ENCODE data around the gene NRXN3. TPM values are rescaled to one million over a fixed set of nuclear protein-coding genes. Genes with fewer than 3 reads are reported as not detected.

NRXN3 gene
- polyA plus RNA-seq, 1 donor (not counting 4 experiments of a cell fraction or from before 2014, with no cell fraction given): 0.89 TPM

DNA sequence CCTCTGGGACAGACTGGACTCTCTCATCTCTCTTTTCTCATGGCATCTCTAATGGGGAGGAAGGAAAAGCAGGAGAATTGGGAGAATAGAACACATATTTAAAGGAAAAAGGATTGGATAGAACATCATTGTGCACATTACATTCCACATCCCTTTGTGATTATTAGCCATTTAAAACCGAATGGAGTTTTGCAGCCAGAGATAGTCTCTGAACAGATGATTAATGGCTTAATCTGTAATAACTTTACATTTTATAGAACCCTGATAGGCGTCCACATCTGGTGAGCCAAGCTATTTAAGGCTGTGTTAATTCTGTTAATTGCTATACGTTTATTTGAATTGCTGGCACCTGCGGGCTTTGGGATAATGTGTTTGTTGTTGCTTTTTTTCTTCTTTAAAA, 487.3 kb downstream of the NRXN3 start:
- H3K4me3 ChIP-seq (ENCODE audit: control insufficient read depth in 2 of 3, extremely low read depth in 1 of 3, insufficient read depth in 2 of 3, low read depth in 1 of 3, low read length in 3 of 3): no peak overlapping the region
- DNase-seq (ENCODE audit: low read depth, low spot score): no peak
- H3K79me2 ChIP-seq (ENCODE audit: control insufficient read depth, insufficient read depth, low read length): no peaks in the 10 kb centered on the region
- H3K9ac ChIP-seq (ENCODE audit: control insufficient read depth, extremely low read depth, insufficient read depth, low read length): no peak overlapping the region
- no peak for TF ChIP-seq EZH2 (IDR thresholded peaks at IDR 0.05; ENCODE audit: low read length)
- TF ChIP-seq, protein P1, sequence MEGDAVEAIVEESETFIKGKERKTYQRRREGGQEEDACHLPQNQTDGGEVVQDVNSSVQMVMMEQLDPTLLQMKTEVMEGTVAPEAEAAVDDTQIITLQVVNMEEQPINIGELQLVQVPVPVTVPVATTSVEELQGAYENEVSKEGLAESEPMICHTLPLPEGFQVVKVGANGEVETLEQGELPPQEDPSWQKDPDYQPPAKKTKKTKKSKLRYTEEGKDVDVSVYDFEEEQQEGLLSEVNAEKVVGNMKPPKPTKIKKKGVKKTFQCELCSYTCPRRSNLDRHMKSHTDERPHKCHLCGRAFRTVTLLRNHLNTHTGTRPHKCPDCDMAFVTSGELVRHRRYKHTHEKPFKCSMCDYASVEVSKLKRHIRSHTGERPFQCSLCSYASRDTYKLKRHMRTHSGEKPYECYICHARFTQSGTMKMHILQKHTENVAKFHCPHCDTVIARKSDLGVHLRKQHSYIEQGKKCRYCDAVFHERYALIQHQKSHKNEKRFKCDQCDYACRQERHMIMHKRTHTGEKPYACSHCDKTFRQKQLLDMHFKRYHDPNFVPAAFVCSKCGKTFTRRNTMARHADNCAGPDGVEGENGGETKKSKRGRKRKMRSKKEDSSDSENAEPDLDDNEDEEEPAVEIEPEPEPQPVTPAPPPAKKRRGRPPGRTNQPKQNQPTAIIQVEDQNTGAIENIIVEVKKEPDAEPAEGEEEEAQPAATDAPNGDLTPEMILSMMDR (optimal IDR thresholded peaks at IDR 0.05 in 1 of 3, IDR thresholded peaks at IDR 0.05 in 1 of 3, conservative IDR thresholded peaks at IDR 0.05 in 1 of 3; ENCODE audit: extremely low read depth in 1 of 3, insufficient read depth in 2 of 3, low read length in 3 of 3): no peak
- H3K9me3 ChIP-seq (ENCODE audit: control insufficient read depth, low read depth, low read length): peaks cover 3% of the 10 kb centered on the region
- H3K36me3 ChIP-seq (ENCODE audit: control insufficient read depth in 2 of 2, extremely low read depth in 1 of 2, insufficient read depth in 2 of 2, low read length in 2 of 2): no peaks in the 10 kb centered on the region
- no peaks in the 10 kb centered on the region for H3K4me1 ChIP-seq (ENCODE audit: control insufficient read depth, extremely low read depth, insufficient read depth, low read length)
- H3K9me1 ChIP-seq (ENCODE audit: control insufficient read depth, extremely low read depth, insufficient read depth, low read length): no peaks in the 10 kb centered on the region
- no peaks in the 10 kb centered on the region for H4K20me1 ChIP-seq (ENCODE audit: control insufficient read depth, extremely low read depth, insufficient read depth, low read length)
- no peak overlapping the region for H3K27ac ChIP-seq (ENCODE audit: control insufficient read depth, insufficient read depth, low read length)
- FAIRE-seq: no peak
- H3K27me3 ChIP-seq (ENCODE audit: control insufficient read depth, extremely low read depth, insufficient read depth, low read length): no peaks in the 10 kb centered on the region
- dilution Hi-C loops (cut with MboI; ENCODE audit: extremely low pct_ligation_motif_present, low sequenced_read_pairs): no loop called here
- H3K4me2 ChIP-seq (ENCODE audit: control insufficient read depth, extremely low read depth, insufficient read depth, low read depth, low read length): no peak overlapping the region
- H2AFZ ChIP-seq (ENCODE audit: control insufficient read depth, low read length): no peak overlapping the region

DNA sequence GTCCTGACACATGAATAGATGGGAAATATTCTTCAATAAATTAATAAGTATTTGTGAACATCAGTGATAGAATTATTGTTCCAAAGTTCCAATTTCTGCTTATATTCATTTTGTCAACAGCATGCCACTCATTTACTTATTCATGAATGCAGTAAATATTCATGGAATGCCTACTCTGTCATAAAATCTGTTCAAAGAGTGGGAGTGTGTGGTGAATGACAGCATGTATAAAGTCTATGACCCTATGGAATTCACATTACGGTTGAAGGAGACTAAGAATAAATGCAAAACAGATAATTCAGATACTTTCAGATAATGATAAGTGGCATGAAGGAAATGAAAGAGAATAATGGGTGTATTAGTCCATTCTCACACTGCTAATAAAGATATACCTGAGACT, 494.7 kb downstream of the NRXN3 start:
- TF ChIP-seq EZH2 (IDR thresholded peaks at IDR 0.05; ENCODE audit: low read length): no peak
- TF ChIP-seq, protein P1 (optimal IDR thresholded peaks at IDR 0.05 in 1 of 3, IDR thresholded peaks at IDR 0.05 in 1 of 3, conservative IDR thresholded peaks at IDR 0.05 in 1 of 3; ENCODE audit: extremely low read depth in 1 of 3, insufficient read depth in 2 of 3, low read length in 3 of 3): no peak
- H4K20me1 ChIP-seq (ENCODE audit: control insufficient read depth, extremely low read depth, insufficient read depth, low read length): no peaks in the 10 kb centered on the region
- H2AFZ ChIP-seq (ENCODE audit: control insufficient read depth, low read length): no peak overlapping the region
- H3K9me3 ChIP-seq (ENCODE audit: control insufficient read depth, low read depth, low read length): no peaks in the 10 kb centered on the region
- no peaks in the 10 kb centered on the region for H3K9me1 ChIP-seq (ENCODE audit: control insufficient read depth, extremely low read depth, insufficient read depth, low read length)
- H3K27me3 ChIP-seq (ENCODE audit: control insufficient read depth, extremely low read depth, insufficient read depth, low read length): no peaks in the 10 kb centered on the region
- DNase-seq (ENCODE audit: low read depth, low spot score) (no peak), FAIRE-seq (no peak)
- no peak overlapping the region for H3K27ac ChIP-seq (ENCODE audit: control insufficient read depth, insufficient read depth, low read length)
- no peaks in the 10 kb centered on the region for H3K36me3 ChIP-seq (ENCODE audit: control insufficient read depth in 2 of 2, extremely low read depth in 1 of 2, insufficient read depth in 2 of 2, low read length in 2 of 2)
- dilution Hi-C loops (cut with MboI; ENCODE audit: extremely low pct_ligation_motif_present, low sequenced_read_pairs): no loop called here
- H3K4me2 ChIP-seq (ENCODE audit: control insufficient read depth, extremely low read depth, insufficient read depth, low read depth, low read length): no peak overlapping the region
- H3K4me3 ChIP-seq (ENCODE audit: control insufficient read depth in 2 of 3, extremely low read depth in 1 of 3, insufficient read depth in 2 of 3, low read depth in 1 of 3, low read length in 3 of 3): no peak overlapping the region
- no peaks in the 10 kb centered on the region for H3K4me1 ChIP-seq (ENCODE audit: control insufficient read depth, extremely low read depth, insufficient read depth, low read length)
- no peak overlapping the region for H3K9ac ChIP-seq (ENCODE audit: control insufficient read depth, extremely low read depth, insufficient read depth, low read length)
- no peaks in the 10 kb centered on the region for H3K79me2 ChIP-seq (ENCODE audit: control insufficient read depth, insufficient read depth, low read length)
